Choroid plexus epithelial cell (primary cell): ENCODE measurements around the gene NHSL1.

Experiments used
- DNase-seq: peaks from one replicate; pipeline ENCODE4 v3.0.0-alpha.2; 2010; ENCODE audit warnings: low read depth
- H3K4me3 ChIP-seq: 2 replicates; pipeline ENCODE4 v1.5.1; 2011; ENCODE audit warnings: low read depth, mild to moderate bottlenecking, control low read depth, low read length, moderate library complexity
- TF ChIP-seq, protein P1 (sequence below): conservative IDR thresholded peaks from 2 replicates; pipeline ENCODE4 v1.5.1; 2011; ENCODE audit warnings: low read depth, mild to moderate bottlenecking, control low read depth, inconsistent platforms, low read length, moderate library complexity

Gene NHSL1

DNA sequence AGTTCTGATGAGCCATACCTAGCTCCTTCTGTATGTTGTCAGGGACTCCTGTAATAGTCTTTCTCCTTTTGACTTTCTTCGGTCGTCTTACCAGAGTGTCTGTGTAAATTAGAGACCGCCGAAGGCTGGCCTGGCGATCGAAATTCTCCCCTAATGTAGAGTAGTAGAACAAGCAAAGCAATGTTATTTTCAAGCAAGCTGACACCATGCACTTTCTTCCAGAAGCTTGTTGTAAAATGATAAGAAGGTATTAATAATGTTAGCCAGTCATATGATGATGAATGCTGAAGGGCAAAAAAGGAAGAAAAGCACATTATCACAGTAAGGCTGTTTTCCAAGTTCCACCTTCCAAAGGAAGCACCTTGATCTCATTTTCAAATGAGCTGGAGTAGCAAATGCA is 57.3 kb downstream of the NHSL1 start:
- H3K4me3 ChIP-seq: no peak overlapping the region
- no peak for DNase-seq
- TF ChIP-seq, protein P1, sequence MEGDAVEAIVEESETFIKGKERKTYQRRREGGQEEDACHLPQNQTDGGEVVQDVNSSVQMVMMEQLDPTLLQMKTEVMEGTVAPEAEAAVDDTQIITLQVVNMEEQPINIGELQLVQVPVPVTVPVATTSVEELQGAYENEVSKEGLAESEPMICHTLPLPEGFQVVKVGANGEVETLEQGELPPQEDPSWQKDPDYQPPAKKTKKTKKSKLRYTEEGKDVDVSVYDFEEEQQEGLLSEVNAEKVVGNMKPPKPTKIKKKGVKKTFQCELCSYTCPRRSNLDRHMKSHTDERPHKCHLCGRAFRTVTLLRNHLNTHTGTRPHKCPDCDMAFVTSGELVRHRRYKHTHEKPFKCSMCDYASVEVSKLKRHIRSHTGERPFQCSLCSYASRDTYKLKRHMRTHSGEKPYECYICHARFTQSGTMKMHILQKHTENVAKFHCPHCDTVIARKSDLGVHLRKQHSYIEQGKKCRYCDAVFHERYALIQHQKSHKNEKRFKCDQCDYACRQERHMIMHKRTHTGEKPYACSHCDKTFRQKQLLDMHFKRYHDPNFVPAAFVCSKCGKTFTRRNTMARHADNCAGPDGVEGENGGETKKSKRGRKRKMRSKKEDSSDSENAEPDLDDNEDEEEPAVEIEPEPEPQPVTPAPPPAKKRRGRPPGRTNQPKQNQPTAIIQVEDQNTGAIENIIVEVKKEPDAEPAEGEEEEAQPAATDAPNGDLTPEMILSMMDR: no peak

DNA sequence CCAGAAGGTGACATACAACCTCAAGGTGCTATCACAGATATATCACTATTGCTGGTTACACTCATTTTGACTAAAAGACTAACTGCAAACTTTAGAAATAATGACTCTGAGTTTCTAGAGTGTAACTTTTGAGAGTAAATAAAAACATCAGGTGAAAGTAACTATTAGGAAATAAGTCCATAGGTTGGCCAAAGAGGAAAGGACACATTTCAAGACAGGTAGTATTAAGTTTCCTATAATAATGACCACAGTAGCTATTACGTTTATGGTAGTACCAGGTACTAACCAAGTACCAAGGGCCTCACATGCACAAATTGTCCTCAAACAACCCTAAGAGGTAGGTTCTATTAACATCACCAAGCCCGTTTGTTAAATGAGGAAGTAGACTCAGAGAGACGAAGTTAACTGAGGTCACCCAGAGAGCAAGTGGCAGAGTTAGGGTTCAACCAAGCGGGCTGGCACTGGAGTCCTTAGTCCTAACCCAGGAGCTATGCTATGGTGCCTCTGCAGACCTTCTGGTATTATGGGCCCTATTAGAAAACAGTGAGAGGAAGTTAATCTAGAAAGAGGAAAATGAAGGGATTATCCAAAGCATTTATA is 58.4 kb downstream of the NHSL1 start:
- no peak for DNase-seq
- TF ChIP-seq, protein P1: no peak
- no peak overlapping the region for H3K4me3 ChIP-seq

DNA sequence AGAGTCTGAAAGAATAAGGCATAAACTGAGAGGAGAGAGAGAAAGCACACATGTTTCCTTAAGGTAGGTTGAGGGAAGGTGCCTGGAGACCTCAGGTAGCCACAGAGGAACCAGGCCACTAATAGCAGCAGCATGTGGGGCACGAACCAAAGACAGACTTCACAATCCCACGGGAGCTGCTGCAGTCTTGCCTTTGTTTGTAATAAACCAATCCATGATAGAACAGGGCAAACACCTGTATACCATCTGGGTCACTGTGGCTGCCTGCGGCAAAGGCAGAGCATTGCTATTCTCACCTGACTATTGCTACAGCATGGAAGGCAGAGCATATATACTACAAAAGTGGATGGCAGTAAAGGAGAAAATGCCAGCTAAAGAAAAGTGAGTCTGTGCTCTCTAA is 59.0 kb downstream of the NHSL1 start:
- no peak overlapping the region for H3K4me3 ChIP-seq
- DNase-seq: no peak
- TF ChIP-seq, protein P1: no peak

DNA sequence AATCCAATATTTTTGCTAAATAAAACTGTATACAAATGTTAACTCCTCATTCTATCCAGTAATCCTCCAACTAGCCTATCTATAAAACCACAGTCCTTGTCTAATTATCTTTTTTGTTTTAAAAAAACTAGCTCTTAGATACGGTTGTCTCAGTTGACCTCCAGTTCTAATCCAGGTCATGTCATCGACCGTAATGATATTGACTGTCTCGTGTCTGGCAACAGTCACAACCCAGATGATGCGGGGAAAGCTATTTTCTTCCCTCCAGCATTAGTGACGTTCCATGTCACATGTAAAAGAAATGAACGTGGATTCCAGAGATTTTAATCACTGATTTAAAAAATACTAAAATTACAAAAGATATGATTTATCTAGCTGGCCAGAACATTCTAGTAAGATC is 59.7 kb downstream of the NHSL1 start:
- TF ChIP-seq, protein P1: no peak
- H3K4me3 ChIP-seq: no peak overlapping the region
- DNase-seq: no peak

DNA sequence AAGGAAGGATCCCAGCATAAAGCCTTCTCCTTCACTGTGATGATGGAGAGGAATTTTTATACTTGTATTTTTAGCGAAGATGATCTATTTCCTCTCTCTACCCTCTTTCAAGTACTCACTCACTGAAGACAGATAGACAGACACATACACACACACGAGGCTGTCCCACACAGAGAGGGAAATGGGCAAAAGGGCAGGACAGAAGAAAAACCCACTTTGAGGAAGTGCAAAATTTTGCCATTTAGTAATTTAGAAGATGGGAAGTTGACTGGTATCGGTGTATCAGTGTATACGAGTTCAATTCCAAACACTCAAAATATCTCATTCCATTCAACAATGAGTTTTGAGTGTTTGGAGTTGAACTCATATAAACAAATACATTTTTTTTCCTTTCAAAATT is 64.4 kb downstream of the NHSL1 start:
- no peak for DNase-seq
- no peak overlapping the region for H3K4me3 ChIP-seq
- TF ChIP-seq, protein P1: no peak

DNA sequence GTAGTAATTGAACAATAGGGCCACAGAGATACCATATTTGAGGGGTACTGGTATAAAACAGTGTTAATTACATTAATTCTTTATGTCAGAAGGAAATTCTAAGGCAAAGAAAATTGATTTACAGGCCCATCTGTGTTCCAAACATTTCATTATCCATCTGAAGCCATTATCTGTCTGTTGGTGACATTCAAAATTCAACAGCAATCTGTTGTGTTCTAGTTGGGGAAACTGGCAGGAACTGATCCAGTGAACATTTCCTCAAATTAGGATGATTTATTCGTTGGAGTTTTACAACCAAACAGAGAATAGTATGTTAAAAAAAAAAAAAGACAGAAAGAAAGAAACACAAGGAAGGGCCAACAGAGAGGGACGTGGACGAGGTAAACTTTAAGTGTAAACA is 65.2 kb downstream of the NHSL1 start:
- no peak for DNase-seq
- H3K4me3 ChIP-seq: no peak overlapping the region
- TF ChIP-seq, protein P1: no peak

DNA sequence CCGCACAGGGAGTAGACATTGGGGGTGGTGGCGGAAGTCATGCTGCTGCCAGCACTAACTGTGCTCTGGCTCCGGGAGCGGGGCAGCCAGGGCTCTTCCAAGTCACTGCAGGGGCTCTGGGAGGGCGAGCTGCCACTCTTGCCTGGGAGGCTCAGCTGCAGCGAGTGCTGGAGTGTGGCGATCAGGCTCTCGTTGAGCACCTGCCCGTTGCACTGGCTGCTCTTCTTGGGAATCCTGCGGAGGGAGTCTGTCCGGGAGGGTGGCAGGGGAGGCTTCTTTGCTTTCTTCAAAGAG is 67.3 kb downstream of the NHSL1 start:
- TF ChIP-seq, protein P1: no peak
- H3K4me3 ChIP-seq: no peak overlapping the region
- DNase-seq: no peak
